ENCODE data around the gene ATP6AP1. TPM values are rescaled to one million over a fixed set of nuclear protein-coding genes. Genes with fewer than 3 reads are reported as not detected.

Gene ATP6AP1
- total RNA-seq, 4 donors from 2014 or later = 29.0 to 50.0 (median 43.1) TPM

DNA sequence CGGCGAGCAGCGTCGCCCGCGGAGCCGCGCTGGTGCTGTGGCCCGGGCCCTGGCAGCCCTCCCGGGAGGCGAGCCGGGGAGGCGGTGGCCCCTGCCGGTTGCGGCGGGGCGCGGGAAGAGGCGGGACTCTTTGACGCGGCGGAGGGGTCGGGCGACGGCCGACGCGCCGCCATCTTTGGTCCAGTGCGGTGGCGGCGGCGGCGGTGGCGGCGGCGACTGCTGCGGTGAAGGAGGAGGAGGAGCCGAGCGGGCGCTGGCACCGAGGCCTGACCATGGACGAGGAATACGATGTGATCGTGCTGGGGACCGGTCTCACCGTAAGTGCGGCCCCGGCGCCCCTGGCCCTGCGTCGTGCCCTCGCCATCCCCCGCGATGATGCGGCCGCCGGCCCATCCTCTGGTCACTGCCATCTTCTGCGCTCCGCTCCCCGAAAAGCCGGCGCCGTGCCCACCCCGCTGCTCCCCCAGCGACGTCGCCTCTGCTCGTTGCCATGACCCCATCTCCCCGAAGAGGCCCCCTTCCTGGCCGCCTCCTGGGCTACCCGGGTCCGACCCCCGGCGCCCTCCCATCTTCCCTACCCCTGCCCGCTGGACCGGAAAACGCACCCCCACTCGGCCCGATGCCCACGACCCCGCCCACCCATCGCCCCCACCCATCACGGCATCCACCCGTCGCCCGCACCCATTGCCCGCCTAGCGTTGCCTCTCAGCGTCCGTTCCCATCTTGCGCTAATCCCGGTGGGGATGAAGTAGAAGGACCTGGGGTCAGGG is 8.7 kb downstream of the ATP6AP1 start, which contains the start of gene GDI1:
Gene GDI1 (plus strand): TSS at position 172 of the 770 bp plus-strand sequence. CDS start 101 bp downstream, at position 273.
- H3K9me3 ChIP-seq = no peaks in the 10 kb centered on the region
- ATAC-seq = peak; percentile 74
- peak within 1 kb of the TSS; percentile 90 to 96 (median 93) for H3K27ac ChIP-seq
- WGBS, 2 donors (ENCODE audit: low coverage in 1 of 2) = no CpG with 5 or more reads among the region's 93 CpGs
- H3K4me3 ChIP-seq = peak within 1 kb of the TSS; percentile 79 to 83
- H3K27me3 ChIP-seq = no peaks in the 10 kb centered on the region
- peaks cover 0 to 39% (median 0%) of the 10 kb centered on the region in 3 donors for H3K4me1 ChIP-seq
- TF ChIP-seq POLR2AphosphoS5 (IDR thresholded peaks at IDR 0.05) (peak; percentile 56), EP300 (IDR thresholded peaks at IDR 0.05) (no peak), POLR2A (IDR thresholded peaks at IDR 0.05) (peak; percentile 30 to 61), CTCF (IDR thresholded peaks at IDR 0.05) (no peak)
- peaks cover 0 to 65% of the 10 kb centered on the region in 2 donors for H3K36me3 ChIP-seq

DNA sequence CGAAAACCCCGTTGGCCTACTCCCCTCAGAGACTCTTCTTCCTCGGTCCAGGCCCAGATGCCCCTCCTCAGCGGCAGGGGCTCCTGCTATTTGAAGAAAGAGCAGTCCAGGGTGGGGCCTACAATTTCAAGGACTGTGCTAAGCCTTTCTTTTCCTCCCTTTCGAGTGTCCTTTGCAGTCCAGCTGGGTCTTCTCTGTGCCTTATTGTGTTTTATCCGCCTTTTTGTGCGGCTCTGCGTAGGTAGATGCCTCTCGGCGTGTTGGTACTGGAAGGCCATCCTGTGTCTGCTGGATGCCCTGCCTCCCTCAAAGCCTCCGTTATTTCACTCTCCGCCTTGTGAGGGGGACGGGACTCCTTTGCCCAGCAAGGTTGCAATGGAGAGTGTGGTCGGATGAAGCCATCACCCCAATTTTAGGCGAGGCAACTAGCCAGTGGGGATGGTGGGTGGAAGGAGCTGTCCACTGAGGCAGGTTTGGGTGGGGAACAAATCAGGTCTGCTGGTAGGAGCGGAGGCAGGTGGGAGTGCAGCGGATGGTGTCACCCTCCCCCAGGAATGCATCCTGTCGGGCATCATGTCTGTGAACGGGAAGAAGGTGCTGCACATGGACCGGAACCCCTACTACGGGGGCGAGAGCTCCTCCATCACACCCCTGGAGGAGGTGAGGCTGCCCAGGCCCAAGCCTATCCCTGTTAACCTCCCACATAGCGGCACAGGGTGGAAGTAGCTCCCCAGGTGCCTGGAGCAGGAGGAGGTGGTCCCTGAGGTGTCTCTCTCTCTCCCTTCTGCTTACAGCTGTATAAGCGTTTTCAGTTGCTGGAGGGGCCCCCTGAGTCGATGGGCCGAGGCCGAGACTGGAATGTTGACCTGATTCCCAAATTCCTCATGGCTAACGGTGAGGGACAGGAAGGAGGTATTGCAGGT is 9.8 kb downstream of the ATP6AP1 start:
- Histone ChIP-seq H3K9me3 (no peaks in the 10 kb centered on the region), H3K27me3 (no peaks in the 10 kb centered on the region), H3K4me3 (peak overlapping the region; percentile 79 to 83), H3K27ac (peak overlapping the region; percentile 90 to 96 (median 93)), H3K4me1 (peaks cover 0 to 43% (median 0%) of the 10 kb centered on the region in 3 donors), H3K36me3 (peaks cover 0 to 62% of the 10 kb centered on the region in 2 donors)
- ATAC-seq = no peak
- 0 to 25% methylated on average over 1 to 7 of the region's 28 CpGs for WGBS, 2 donors (ENCODE audit: low coverage in 1 of 2)
- TF ChIP-seq CTCF (IDR thresholded peaks at IDR 0.05) (no peak), EP300 (IDR thresholded peaks at IDR 0.05) (no peak), POLR2A (IDR thresholded peaks at IDR 0.05) (no peak), POLR2AphosphoS5 (IDR thresholded peaks at IDR 0.05) (no peak)

DNA sequence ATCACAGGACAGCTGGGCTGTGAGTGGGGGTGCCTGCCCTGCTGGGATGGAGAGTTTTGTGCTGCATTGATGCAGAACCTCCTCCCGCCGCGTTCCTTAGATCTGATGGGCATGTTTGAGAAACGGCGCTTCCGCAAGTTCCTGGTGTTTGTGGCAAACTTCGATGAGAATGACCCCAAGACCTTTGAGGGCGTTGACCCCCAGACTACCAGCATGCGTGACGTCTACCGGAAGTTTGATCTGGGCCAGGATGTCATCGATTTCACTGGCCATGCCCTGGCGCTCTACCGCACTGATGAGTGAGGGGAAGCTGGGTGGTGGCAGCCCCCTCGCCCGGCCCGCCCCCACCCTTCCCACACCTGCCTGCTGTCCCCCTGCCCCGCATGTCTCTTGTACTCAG is 11.4 kb downstream of the ATP6AP1 start:
- Histone ChIP-seq H3K9me3 (no peaks in the 10 kb centered on the region), H3K27me3 (no peaks in the 10 kb centered on the region), H3K27ac (no peak overlapping the region), H3K4me1 (peaks cover 0 to 52% (median 0%) of the 10 kb centered on the region in 3 donors), H3K36me3 (peaks cover 0 to 46% of the 10 kb centered on the region in 2 donors), H3K4me3 (no peak overlapping the region)
- TF ChIP-seq CTCF (IDR thresholded peaks at IDR 0.05) = no peak
- no peak for TF ChIP-seq EP300 (IDR thresholded peaks at IDR 0.05)
- TF ChIP-seq POLR2A (IDR thresholded peaks at IDR 0.05) = no peak
- no peak for TF ChIP-seq POLR2AphosphoS5 (IDR thresholded peaks at IDR 0.05)
- WGBS, 2 donors (ENCODE audit: low coverage in 1 of 2) = no CpG with 5 or more reads among the region's 18 CpGs
- no peak for ATAC-seq

- TF ChIP-seq EP300 (IDR thresholded peaks at IDR 0.05) (no peak), POLR2AphosphoS5 (IDR thresholded peaks at IDR 0.05) (no peak), CTCF (IDR thresholded peaks at IDR 0.05) (no peak), POLR2A (IDR thresholded peaks at IDR 0.05) (no peak)
- Histone ChIP-seq H3K4me1 (peaks cover 0 to 61% (median 0%) of the 10 kb centered on the region in 3 donors), H3K27me3 (no peaks in the 10 kb centered on the region), H3K9me3 (no peaks in the 10 kb centered on the region), H3K27ac (no peak overlapping the region), H3K4me3 (no peak overlapping the region), H3K36me3 (peaks cover 0 to 36% of the 10 kb centered on the region in 2 donors)
- WGBS, 2 donors (ENCODE audit: low coverage in 1 of 2) = 26% methylated on average over 3 of the region's 17 CpGs; no CpG with 5 or more reads in 1 of the 2 donors
- no peak for ATAC-seq
These were observed 12.3 kb downstream of the ATP6AP1 start for GRCh38 chrX:154440623-154441357.

All from gastroesophageal sphincter (tissue), 4 donors.